ENCODE results near the gene TIMM29.

TIMM29 gene

GRCh38 chr19:10928563-10929401 lies at the start of gene TIMM29, which contains the start of gene YIPF2:
Gene TIMM29 (plus strand): TSS chr19:10928811. CDS start chr19:10928823, 12 bp downstream.
Gene YIPF2 (minus strand): TSS chr19:10928639. CDS start chr19:10928410, 229 bp downstream.
- ATAC-seq (peak; percentile 92), DNase-seq (peak; percentile 95)

- no peak for ATAC-seq
- DNase-seq = no peak
These were observed 47.1 kb upstream of the TIMM29 start for GRCh38 chr19:10881403-10882107.

DNA sequence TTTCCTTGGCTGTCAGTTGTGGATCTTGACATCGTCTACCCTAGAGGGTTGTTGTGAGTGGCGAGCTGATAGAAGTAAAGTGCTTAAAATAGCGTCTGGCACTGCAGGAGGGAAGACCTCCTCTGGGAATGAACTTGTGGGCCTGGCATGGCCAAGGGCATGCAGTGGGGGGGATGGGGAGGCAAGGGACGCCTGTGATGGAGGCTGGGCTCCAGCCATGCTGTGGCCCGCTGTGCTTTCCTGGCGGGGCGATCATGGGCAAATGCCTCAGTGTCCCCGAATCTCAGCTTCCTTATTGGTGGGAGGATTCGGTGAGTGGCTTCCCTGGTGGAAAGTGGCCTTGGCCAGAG lies 46.5 kb upstream of the TIMM29 start:
- no peak for DNase-seq
- ATAC-seq = no peak

- ATAC-seq = no peak
- no peak for DNase-seq
These were observed 44.3 kb upstream of the TIMM29 start for GRCh38 chr19:10884274-10884673.

DNA sequence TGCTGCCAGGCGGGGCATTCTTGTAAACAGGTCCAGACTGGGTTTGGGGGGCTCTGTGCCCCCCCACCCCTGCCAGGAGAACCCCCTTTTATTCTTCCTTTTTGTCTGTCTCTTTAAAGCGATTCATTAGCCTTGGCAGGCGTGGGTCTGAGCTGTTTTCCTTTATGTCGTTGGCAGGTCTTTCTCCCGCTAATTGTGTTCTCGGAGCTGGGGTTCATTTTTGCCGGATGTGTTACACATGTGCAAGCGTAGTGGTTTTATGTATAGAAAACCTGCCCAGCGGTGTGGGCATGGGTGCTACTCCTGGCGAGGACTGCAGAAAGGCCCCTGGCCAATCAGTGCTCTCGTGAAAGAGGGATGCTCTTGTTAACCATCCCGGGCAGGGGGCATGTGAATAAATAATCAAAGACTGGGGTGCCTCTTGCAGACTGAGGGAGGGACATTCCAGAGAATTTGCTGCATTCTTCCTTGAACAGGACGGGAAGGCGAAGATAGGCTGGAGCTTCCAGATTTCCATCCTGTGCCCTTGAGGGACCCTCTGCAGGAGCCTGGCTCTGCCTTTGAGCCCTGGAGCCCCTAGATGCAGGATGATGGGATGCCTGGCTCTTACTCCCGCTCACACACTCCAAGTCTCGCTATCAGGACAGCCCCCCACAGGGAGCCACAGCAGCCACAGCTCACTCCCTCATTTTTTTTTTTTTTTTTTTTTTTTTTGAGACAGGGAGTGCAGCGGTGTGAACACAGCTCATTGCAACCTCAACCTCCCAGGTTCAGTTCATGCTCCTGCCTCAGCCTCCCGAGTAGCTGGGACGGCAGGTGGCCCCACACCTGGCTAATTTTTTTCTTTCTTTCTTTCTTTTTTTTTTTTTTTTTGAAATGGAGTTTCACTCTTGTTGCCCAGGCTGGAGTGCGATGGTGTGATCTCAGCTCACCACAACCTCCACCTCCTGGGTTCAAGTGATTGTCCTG lies 43.1 kb upstream of the TIMM29 start:
- no peak for ATAC-seq
- no peak for DNase-seq

- DNase-seq = no peak
- peak; percentile 14 for ATAC-seq
These were observed 40.8 kb upstream of the TIMM29 start for GRCh38 chr19:10887616-10888367.

GRCh38 chr19:10888421-10888866 lies 40.2 kb upstream of the TIMM29 start:
- DNase-seq (no peak), ATAC-seq (no peak)

DNA sequence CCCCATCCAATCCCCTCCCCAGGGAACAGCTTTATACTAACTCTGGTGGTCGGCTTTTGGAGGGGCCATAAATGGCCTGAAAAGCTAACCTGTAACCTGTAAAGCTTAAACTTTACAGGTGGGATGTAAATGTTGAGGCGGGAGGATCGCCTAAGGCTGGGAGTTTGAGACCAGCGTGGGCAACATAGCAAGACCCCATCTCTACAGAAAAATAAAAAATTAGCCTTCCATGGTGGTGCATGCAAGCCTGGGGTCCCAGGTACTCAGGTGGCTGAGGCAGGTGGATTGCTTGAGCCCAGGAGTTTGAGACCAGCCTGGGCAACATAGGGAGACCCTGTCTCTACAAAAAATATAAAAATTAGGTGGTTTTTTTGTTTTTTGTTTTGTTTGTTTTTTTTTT lies 38.7 kb upstream of the TIMM29 start:
- ATAC-seq (no peak), DNase-seq (no peak)

DNA sequence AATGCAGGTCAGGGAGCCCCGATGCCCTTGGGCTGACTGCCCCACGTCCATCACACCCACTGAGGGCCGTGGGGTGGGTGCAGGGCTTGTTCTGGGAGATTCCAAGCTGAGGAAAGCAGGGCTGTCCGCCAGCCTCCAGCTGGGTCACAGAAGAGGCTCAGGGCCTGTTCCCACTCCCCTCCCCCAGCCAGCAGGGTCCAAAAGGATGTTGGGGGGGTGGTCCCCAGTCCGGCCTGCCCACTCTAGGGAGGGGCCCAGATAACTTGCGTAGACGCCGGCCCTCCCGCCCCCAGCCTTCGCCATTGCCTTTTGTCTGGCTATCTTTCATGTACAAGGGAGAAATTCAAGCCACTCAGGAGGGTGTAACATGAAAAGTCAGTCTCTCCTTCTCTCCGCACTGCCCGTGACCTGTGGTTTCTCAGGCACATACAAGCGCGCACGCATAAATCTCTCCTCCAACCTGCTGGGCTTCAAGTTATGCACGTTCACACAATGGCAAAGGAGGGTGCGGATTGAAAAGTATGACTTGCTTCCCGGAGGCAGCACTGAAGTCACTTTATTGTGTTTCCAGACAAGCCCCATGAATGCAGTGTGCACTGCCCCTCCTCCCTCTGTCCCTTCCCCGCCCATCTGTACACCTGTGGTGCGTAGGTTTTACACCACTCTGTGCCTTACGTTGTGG lies 37.1 kb upstream of the TIMM29 start:
- DNase-seq = no peak

DNA sequence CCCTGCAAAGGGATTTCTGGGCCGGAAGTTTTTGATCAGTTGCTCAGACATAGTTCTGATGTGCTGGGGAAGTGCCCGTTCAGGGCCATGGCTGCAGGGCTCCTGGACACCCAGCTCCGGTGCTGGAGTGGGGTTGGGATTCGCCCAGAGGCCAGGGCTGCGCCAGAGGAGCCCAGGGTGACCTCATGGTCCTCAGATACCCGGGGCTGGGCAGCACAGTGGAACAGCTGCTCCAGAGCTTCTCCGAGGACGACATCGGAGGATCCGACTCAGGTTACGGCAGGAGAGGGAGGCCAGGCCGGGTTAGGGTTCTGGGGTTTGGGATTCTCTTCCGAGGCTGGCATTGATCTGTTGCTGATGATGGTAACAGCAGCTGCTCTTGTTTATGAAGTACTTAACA lies 36.4 kb upstream of the TIMM29 start:
- no peak for DNase-seq
- ATAC-seq = no peak

More for the DNA sequence above, 37.1 kb upstream of the TIMM29 start:
- ATAC-seq = no peak

DNA sequence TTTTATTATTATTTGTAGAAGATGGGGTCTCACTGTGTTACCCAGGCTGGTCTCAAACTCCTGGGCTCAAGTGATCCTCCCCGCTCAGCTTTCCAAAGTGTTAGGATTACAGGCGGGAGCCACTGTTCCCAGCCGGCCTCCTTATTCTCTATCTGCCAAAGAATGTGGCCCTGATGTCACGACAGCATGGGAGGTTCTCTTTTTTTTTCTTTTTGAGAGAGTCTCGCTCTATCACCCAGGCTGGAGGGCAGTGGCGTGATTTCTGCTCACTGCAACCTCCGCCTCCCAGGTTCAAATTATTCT lies 33.7 kb upstream of the TIMM29 start:
- DNase-seq (no peak), ATAC-seq (no peak)

GRCh38 chr19:10895363-10895762 lies 33.2 kb upstream of the TIMM29 start:
- ATAC-seq = no peak
- DNase-seq = no peak

DNA sequence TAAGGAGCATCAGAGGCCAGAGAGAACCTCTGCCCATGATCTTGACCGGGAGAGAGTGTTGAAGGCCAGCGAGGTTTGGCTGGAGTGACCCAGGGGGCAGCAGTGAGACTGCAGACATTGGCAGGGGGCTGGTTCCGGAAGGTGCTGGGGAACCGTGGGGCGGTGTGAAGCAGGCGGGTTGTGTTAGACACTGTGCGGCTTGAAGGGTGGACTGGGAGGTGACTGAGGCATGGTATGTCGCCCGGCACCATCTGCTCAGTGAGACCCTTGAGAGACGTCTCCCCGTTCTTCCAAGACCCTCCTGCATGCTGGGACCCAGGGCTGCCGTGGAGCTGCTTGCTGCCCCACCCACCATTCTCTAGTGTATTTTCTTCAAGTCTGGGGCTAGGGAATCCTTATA lies 32.7 kb upstream of the TIMM29 start:
- DNase-seq = no peak
- no peak for ATAC-seq

DNA sequence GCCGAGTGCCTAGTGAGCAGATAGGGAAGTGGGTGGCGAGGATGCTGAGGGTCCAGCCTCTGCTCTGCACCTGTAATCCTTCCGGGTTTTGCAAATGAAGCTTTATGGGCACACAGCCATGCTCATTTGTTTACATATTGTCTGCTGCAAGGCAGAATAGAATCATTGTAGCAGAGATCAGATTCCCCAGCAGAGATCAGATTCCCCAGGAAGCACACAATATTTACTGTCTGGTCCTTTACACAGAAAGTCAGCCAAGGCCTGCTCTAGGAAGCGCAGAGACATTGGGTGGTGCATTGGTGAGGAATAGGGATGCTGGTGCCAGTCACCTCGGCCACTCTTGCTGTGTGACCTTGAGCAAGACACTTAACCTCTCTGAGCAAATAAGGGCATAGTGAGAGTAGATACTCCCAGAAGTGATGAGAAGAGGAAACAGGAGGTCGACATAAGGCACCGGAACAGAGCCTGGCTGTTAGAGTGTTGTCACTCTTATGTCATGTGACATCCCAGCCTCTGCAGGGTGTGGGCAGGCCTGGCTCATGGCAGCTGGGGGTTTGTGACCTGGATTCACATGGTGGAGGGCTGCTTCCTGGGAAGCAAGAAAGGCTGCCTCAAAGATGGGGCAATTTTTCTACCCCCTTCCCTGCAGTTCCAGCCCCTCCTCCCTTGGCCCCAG lies 31.6 kb upstream of the TIMM29 start:
- no peak for ATAC-seq
- DNase-seq = no peak

GRCh38 chr19:10898633-10899032 lies 30.0 kb upstream of the TIMM29 start:
- DNase-seq (no peak), ATAC-seq (no peak)

- no peak for DNase-seq
- no peak for ATAC-seq
These were observed 29.4 kb upstream of the TIMM29 start for GRCh38 chr19:10899151-10899653.

GRCh38 chr19:10907925-10908324 lies 20.7 kb upstream of the TIMM29 start:
- no peak for DNase-seq
- no peak for ATAC-seq

- DNase-seq (no peak), ATAC-seq (no peak)
These were observed 20.1 kb upstream of the TIMM29 start for GRCh38 chr19:10908380-10908960.

GRCh38 chr19:10911579-10912363 lies 16.8 kb upstream of the TIMM29 start:
- no peak for ATAC-seq
- DNase-seq = no peak
